GM12875 (cell line): ENCODE results near the gene GGPS1.
"Not testable (repeated sequence)": the region's sequence is repeated elsewhere in the genome, so short reads cannot be mapped to it uniquely, and the experiment has no call there.

Source experiments
- H3K4me3 ChIP-seq: one replicate; pipeline ENCODE4 v1.5.1; 2011; ENCODE audit warnings: low read depth, low read length, control low read depth
- CTCF ChIP-seq: IDR thresholded peaks from 2 replicates; pipeline ENCODE4 v1.5.1; 2011; ENCODE audit warnings: low read depth, mild to moderate bottlenecking, control low read depth, inconsistent platforms, low read length, moderate library complexity, borderline replicate concordance; ENCODE audit not compliant: insufficient read depth

GGPS1 gene

GRCh38 chr1:235375919-235376605 is 47.7 kb downstream of the GGPS1 start:
- no peak for TF ChIP-seq CTCF
- H3K4me3 ChIP-seq, result no peak overlapping the region

DNA sequence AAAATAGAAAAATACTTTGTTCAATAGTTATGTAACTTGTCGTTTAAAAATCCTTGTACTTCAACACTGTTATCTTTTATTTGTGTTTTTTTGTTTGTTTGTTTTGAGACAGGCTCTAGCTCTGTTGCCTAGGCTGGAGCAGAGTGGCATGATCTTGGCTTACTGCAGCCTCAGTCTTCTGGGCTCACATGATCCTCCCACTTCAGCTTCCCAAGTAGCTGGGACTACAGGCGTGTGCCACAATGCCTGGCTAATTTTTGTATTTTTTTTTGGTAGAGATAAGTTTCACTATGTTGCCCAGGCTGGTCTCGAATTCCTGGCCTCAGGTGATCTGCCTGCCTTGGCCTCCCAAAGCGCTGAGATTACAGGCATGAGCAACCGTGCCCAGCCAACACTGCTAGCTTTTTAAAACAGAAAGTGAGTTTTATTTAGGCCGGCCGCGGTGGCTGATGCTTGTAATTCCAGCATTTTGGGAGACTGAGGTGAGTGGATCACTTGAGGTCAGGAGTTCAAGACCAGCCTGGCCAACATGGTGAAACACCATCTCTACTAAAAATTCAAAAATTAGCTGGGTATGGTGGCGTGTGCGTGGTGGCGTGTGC is 49.9 kb downstream of the GGPS1 start:
- not testable (repeated sequence) for H3K4me3 ChIP-seq

- not testable (repeated sequence) for H3K4me3 ChIP-seq
Measured at GRCh38 chr1:235381955-235382739, 53.8 kb downstream of the GGPS1 start.

GRCh38 chr1:235385633-235386032 is 57.3 kb downstream of the GGPS1 start:
- H3K4me3 ChIP-seq, result not testable (repeated sequence)

GRCh38 chr1:235391874-235392273 is 63.5 kb downstream of the GGPS1 start:
- H3K4me3 ChIP-seq, result no peak overlapping the region

More at GRCh38 chr1:235391874-235392273, 63.5 kb downstream of the GGPS1 start:
- TF ChIP-seq CTCF, result no peak
